Endothelial cell of umbilical vein (primary cell): ENCODE measurements around the gene NKAP. TPM values are rescaled to one million over a fixed set of nuclear protein-coding genes. Genes with fewer than 3 reads are reported as not detected.

Experiments
- BruUV-seq: library from RNA; stranded (reverse); fragments of 400-500 nt; replicated peaks from 2 replicates; lab custom pipeline; 2021; lab: Mats Ljungman, UMichigan
- CTCF ChIA-PET: fragments of 300-600, 350-600 bp; sonication (Branson Sonifier 250); formaldehyde crosslinking; loops from one replicate; lab custom pipeline; 2021; ENCODE audit warnings: antibody characterized with exemption, inconsistent platforms; lab: Charles Lee
- POLR2A ChIA-PET: fragments of 300-600, 350-600 bp; sonication (Branson Sonifier 250); formaldehyde crosslinking; loops from one replicate; lab custom pipeline; 2021; ENCODE audit warnings: antibody characterized with exemption, inconsistent platforms; lab: Charles Lee
- DNase-seq: peaks from one replicate; pipeline ENCODE4 v3.0.0-alpha.2; 2011; ENCODE audit warnings: low read depth, low spot score
- FAIRE-seq: peaks from 2 replicates; lab custom pipeline; 2011; peaks lifted over from hg19 to GRCh38; lab: Jason Lieb, UNC
- H2AFZ ChIP-seq: 2 replicates; pipeline ENCODE4 v1.6.0; 2012; ENCODE audit warnings: low read depth, low read length, control low read depth, inconsistent platforms
- H3K27ac ChIP-seq: 2 replicates; pipeline ENCODE4 v1.5.1; 2011; ENCODE audit warnings: low read depth, mild to moderate bottlenecking, control low read depth, low read length, moderate library complexity; ENCODE audit not compliant: insufficient read depth
- H3K27me3 ChIP-seq, 2 experiments: 2 replicates each; pipeline versions ENCODE4 v1.6.0 to v1.6.1; 2011; ENCODE audit warnings: low read length in 2 of 2, mixed read lengths in 1 of 2; ENCODE audit not compliant: control insufficient read depth in 2 of 2, insufficient read depth in 2 of 2
- H3K36me3 ChIP-seq, 2 experiments: 2 replicates in 1 of 2; 3 replicates in 1 of 2; pipeline ENCODE4 v1.5.1; 2011; ENCODE audit warnings: low read length in 2 of 2, mild to moderate bottlenecking in 1 of 2, moderate library complexity in 1 of 2; ENCODE audit not compliant: control insufficient read depth in 2 of 2, insufficient read depth in 2 of 2; ENCODE audit errors: extremely low read depth in 1 of 2
- H3K4me1 ChIP-seq: 3 replicates; pipeline ENCODE4 v1.5.1; 2011; ENCODE audit warnings: mild to moderate bottlenecking, low read length; ENCODE audit not compliant: control insufficient read depth, insufficient read depth; ENCODE audit errors: extremely low read depth
- H3K4me2 ChIP-seq: 2 replicates; pipeline ENCODE4 v1.6.1; 2011; ENCODE audit warnings: low read length, control low read depth, mixed read lengths; ENCODE audit not compliant: insufficient read depth
- H3K4me3 ChIP-seq, 3 experiments: fragments of 200-600 bp in 1 of 3; sonication (generic), shearing (Covaris generic) in 1 of 3; replicated peaks in 1 of 3; 2 replicates each; pipeline ENCODE4 v1.5.1; 2011 to 2016; ENCODE audit warnings: control low read depth in 3 of 3, low read length in 3 of 3, mild to moderate bottlenecking in 2 of 3, inconsistent platforms in 1 of 3, low read depth in 1 of 3, moderate library complexity in 1 of 3; ENCODE audit not compliant: insufficient read depth in 1 of 3
- H3K79me2 ChIP-seq: 2 replicates; pipeline ENCODE4 v1.6.0; 2012; ENCODE audit warnings: low read length, inconsistent platforms; ENCODE audit not compliant: control insufficient read depth, insufficient read depth
- H3K9ac ChIP-seq: replicated peaks from 2 replicates; pipeline ENCODE3; 2011; ENCODE audit warnings: low read length, control low read depth; ENCODE audit not compliant: insufficient read depth; ENCODE audit errors: extremely low read depth
- H3K9me1 ChIP-seq: replicated peaks from 3 replicates; pipeline ENCODE4 v1.6.0; 2011; ENCODE audit warnings: mild to moderate bottlenecking, low read length; ENCODE audit not compliant: control insufficient read depth, insufficient read depth; ENCODE audit errors: extremely low read depth
- H3K9me3 ChIP-seq: replicated peaks from 2 replicates; pipeline ENCODE4 v1.5.1; 2012; ENCODE audit warnings: low read length, inconsistent platforms; ENCODE audit not compliant: control insufficient read depth, insufficient read depth
- H4K20me1 ChIP-seq: replicated peaks from 2 replicates; pipeline ENCODE3; 2011; ENCODE audit warnings: mild to moderate bottlenecking, low read length; ENCODE audit not compliant: control insufficient read depth, insufficient read depth; ENCODE audit errors: extremely low read depth
- CTCF ChIP-seq, 2 donors: IDR thresholded peaks; 1 replicate in 1 of 2; 2 replicates in 1 of 2; pipeline ENCODE4 v1.5.1; 2011; ENCODE audit warnings: low read length in 2 of 2, mild to moderate bottlenecking in 2 of 2, moderate library complexity in 2 of 2, control low read depth in 1 of 2, inconsistent platforms in 1 of 2, low read depth in 1 of 2; ENCODE audit not compliant: insufficient read depth in 1 of 2; ENCODE audit errors: extremely low read depth in 1 of 2
- EZH2 ChIP-seq: IDR thresholded peaks from 2 replicates; pipeline ENCODE4 v1.6.1; 2012; ENCODE audit warnings: borderline replicate concordance, low read depth, mild to moderate bottlenecking, moderate library complexity, low read length, inconsistent platforms; ENCODE audit not compliant: severe bottlenecking
- FOS ChIP-seq: IDR thresholded peaks from 2 replicates; pipeline ENCODE4 v1.6.1; 2011; ENCODE audit warnings: mild to moderate bottlenecking, low read length, moderate library complexity, borderline replicate concordance; ENCODE audit not compliant: insufficient read depth
- GATA2 ChIP-seq: IDR thresholded peaks from 2 replicates; pipeline ENCODE4 v1.7.0; 2011; ENCODE audit warnings: low read depth, mild to moderate bottlenecking, moderate library complexity, mixed read lengths, low read length; ENCODE audit not compliant: insufficient read length, insufficient read depth
- JUN ChIP-seq: IDR thresholded peaks from 2 replicates; pipeline ENCODE4 v1.6.1; 2011; ENCODE audit warnings: borderline replicate concordance, low read depth; ENCODE audit not compliant: insufficient read length, insufficient read depth
- MAX ChIP-seq: IDR thresholded peaks from 2 replicates; pipeline ENCODE4 v1.6.1; 2011; ENCODE audit not compliant: insufficient read depth, insufficient read length
- MYC ChIP-seq: IDR thresholded peaks from one replicate; pipeline ENCODE4 v1.6.1; 2011; ENCODE audit warnings: mild to moderate bottlenecking, low read depth, low read length
- POLR2A ChIP-seq: IDR thresholded peaks from 2 replicates; pipeline ENCODE4 v1.6.1; 2012; ENCODE audit warnings: low read depth, mild to moderate bottlenecking, control low read depth, low read length
- POLR2AphosphoS5 ChIP-seq: IDR thresholded peaks from 2 replicates; pipeline ENCODE4 v1.6.1; 2012; ENCODE audit warnings: low read depth, mild to moderate bottlenecking, control low read depth, low read length, moderate library complexity; ENCODE audit not compliant: insufficient read depth
- dilution Hi-C: fragments of 300-500 bp; cut with MboI; formaldehyde crosslinking; loops from one replicate; pipeline ENCODE4 v1.15.0; 2019; ENCODE audit warnings: low sequenced_read_pairs; ENCODE audit not compliant: extremely low pct_ligation_motif_present
- intact Hi-C: fragments of 100-400 bp; cut with micrococcal nuclease; formaldehyde crosslinking; loops from one replicate; pipeline ENCODE4 v1.10.0; 2022
- polyA plus RNA-seq, 4 experiments: library from polyadenylated mRNA; depleted of rRNA in 3 of 4; stranded (reverse) in 3 of 4; unstranded in 1 of 4; fragments of >200 nt; gene quantifications; 2 replicates each; pipeline versions ENCODE4 v1.2.1 to v1.2.3, GENCODE V29; 2011 to 2012; ENCODE audit warnings: missing spikeins in 1 of 4
- total RNA-seq: library from RNA; stranded (reverse); gene quantifications from 2 replicates; pipeline ENCODE4 v1.2.3, GENCODE V29; 2021

Gene NKAP
- total and polyA plus RNA-seq, 2 donors (not counting 3 experiments of a cell fraction or from before 2014, with no cell fraction given) = 2.2 to 8.0 TPM

GRCh38 chrX:119880076-119880475, 63.5 kb downstream of the NKAP start:
- H3K9me3 ChIP-seq = no peaks in the 10 kb centered on the region
- BruUV-seq = no TSS peak
- no peaks in the 10 kb centered on the region for H3K4me1 ChIP-seq
- H3K9me1 ChIP-seq = no peaks in the 10 kb centered on the region
- dilution Hi-C loops (no loop called here), intact Hi-C loops (loop anchor here (2.0 kb wide), 2 partner anchors 89 to 363 kb away; partner anchors contain the start of gene RPL39)
- no peaks in the 10 kb centered on the region for H3K27me3 ChIP-seq
- H4K20me1 ChIP-seq = no peaks in the 10 kb centered on the region
- TF ChIP-seq GATA2 (no peak), POLR2A (no peak)
- H2AFZ ChIP-seq = no peak overlapping the region
- no peaks in the 10 kb centered on the region for H3K36me3 ChIP-seq
- H3K4me3 ChIP-seq = no peak overlapping the region
- no peak overlapping the region for H3K27ac ChIP-seq
- FAIRE-seq = no peak
- no peak for DNase-seq
- no peaks in the 10 kb centered on the region for H3K79me2 ChIP-seq
- ChIA-PET CTCF (interaction anchor here (0.6 to 1.0 kb wide), 5 partner anchors 27 to 306 kb away, joined by 3 to 4 read pairs (median 3); partner anchors contain the start of gene UPF3B), POLR2A (no interaction called here)
- no peak overlapping the region for H3K4me2 ChIP-seq
- H3K9ac ChIP-seq = no peak overlapping the region

- Histone ChIP-seq H3K79me2 (peaks cover 4% of the 10 kb centered on the region), H3K36me3 (no peaks in the 10 kb centered on the region), H3K4me3 (no peak overlapping the region), H3K9ac (no peak overlapping the region), H3K27ac (no peak overlapping the region), H3K9me3 (no peaks in the 10 kb centered on the region), H3K9me1 (no peaks in the 10 kb centered on the region), H4K20me1 (no peaks in the 10 kb centered on the region), H3K4me1 (no peaks in the 10 kb centered on the region), H3K27me3 (no peaks in the 10 kb centered on the region), H2AFZ (no peak overlapping the region), H3K4me2 (no peak overlapping the region)
- intact Hi-C loops = no loop called here
- dilution Hi-C loops = no loop called here
- no peak for FAIRE-seq
- POLR2A ChIA-PET = no interaction called here
- CTCF ChIA-PET = interaction anchor here (0.9 to 1.2 kb wide), 3 partner anchors 9 to 26 kb away, joined by 3 read pairs; partner anchors contain the start of gene UPF3B
- BruUV-seq = no TSS peak
- TF ChIP-seq EZH2 = no peak
- TF ChIP-seq MAX = no peak
- TF ChIP-seq POLR2AphosphoS5 = no peak
- TF ChIP-seq CTCF (IDR thresholded peaks at IDR 0.05; ENCODE audit: extremely low read depth in 1 of 2, insufficient read depth in 1 of 2, low read depth in 1 of 2, low read length in 2 of 2) = no peak
- TF ChIP-seq GATA2 = no peak
- TF ChIP-seq FOS = no peak
- no peak for TF ChIP-seq MYC
- TF ChIP-seq JUN = no peak
- no peak for TF ChIP-seq POLR2A
- no peak for DNase-seq
These were observed 64.8 kb downstream of the NKAP start for GRCh38 chrX:119878740-119879139.
